Measurements from ENCODE around the gene IL3.

- TF ChIP-seq POLR2AphosphoS5 (IDR thresholded peaks at IDR 0.05; ENCODE audit: borderline replicate concordance, low read depth, low read length) (no peak), EZH2 (IDR thresholded peaks at IDR 0.05) (no peak), FOXP2 (optimal IDR thresholded peaks at IDR 0.05; ENCODE audit: control extremely low read depth, extremely low read length, insufficient read depth) (no peak)
These were observed 51.7 kb downstream of the IL3 start for GRCh38 chr5:132112111-132112510.
